ENCODE data around the gene SHROOM3. TPM values are rescaled to one million over a fixed set of nuclear protein-coding genes. Genes with fewer than 3 reads are reported as not detected.

Gene SHROOM3
- total RNA-seq, 6 donors from 2014 or later, result 62.3 to 216 (median 116) TPM

DNA sequence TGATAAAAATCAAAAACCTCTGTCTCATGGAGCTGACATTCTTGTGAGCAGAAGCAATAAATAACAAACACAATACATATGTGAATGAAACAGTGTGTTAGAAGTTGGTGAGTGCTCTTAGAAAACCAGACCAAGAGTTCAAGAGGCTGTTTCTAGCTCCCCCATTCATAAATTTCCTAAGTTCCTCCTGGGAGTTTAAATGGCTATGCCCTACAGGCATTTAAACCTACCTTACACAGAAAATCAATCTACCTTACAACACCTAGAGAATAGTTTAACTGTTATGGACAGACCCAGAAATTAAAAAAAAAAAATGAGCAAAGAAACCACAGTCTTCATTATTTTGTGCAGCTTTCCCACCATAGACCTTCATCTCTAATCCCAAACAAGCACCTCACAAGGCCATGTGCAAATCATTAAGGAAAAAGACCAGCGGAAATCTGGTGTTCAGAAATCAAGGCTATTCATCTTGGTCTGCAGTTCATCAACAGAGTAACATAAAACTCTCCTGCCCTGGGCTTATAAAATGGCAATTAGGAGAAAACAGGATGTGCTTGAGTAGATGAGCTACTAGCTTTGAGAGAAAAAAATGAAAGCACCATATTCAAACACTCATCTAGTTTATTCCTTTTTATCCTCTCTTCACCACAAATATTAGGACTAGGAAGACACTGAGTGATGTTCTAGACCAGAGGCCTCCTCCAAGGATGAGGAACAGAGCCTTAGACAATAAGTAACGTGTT, 147.2 kb downstream of the SHROOM3 start:
- TF ChIP-seq POLR2A (IDR thresholded peaks at IDR 0.05), result no peak
- TF ChIP-seq, protein P1, sequence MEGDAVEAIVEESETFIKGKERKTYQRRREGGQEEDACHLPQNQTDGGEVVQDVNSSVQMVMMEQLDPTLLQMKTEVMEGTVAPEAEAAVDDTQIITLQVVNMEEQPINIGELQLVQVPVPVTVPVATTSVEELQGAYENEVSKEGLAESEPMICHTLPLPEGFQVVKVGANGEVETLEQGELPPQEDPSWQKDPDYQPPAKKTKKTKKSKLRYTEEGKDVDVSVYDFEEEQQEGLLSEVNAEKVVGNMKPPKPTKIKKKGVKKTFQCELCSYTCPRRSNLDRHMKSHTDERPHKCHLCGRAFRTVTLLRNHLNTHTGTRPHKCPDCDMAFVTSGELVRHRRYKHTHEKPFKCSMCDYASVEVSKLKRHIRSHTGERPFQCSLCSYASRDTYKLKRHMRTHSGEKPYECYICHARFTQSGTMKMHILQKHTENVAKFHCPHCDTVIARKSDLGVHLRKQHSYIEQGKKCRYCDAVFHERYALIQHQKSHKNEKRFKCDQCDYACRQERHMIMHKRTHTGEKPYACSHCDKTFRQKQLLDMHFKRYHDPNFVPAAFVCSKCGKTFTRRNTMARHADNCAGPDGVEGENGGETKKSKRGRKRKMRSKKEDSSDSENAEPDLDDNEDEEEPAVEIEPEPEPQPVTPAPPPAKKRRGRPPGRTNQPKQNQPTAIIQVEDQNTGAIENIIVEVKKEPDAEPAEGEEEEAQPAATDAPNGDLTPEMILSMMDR (IDR thresholded peaks at IDR 0.05), result no peak
- TF ChIP-seq EP300 (IDR thresholded peaks at IDR 0.05), result no peak
- no peak for TF ChIP-seq POLR2AphosphoS5 (IDR thresholded peaks at IDR 0.05)
- peaks cover 0 to 14% (median 3%) of the 10 kb centered on the region in 4 donors for H3K4me1 ChIP-seq
- no peak overlapping the region for H3K4me3 ChIP-seq
- no peaks in the 10 kb centered on the region for H3K36me3 ChIP-seq
- no peaks in the 10 kb centered on the region for H3K27me3 ChIP-seq
- WGBS, 2 donors, result 77 to 86% methylated on average over 2 of the region's 2 CpGs
- H3K9me3 ChIP-seq, result no peaks in the 10 kb centered on the region
- H3K27ac ChIP-seq, result no peak overlapping the region
- ATAC-seq (ENCODE audit: low FRiP score in 2 of 2), result no peak
- DNase-seq, result no peak

DNA sequence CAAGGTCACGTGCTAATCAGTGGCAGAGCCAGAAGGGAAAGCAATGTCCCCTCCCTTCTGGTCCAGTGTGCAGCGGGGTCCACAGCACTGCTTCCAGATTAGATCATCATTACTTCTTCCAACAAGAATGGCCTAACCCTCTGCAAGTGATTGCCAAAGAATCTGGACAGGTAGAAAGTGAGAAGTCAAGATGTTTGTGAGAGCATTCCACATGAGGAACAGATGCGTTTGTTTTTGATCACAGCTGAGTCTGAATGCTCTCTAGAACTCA, 147.7 kb downstream of the SHROOM3 start:
- TF ChIP-seq, protein P1 (IDR thresholded peaks at IDR 0.05), result no peak
- TF ChIP-seq EP300 (IDR thresholded peaks at IDR 0.05) (no peak), POLR2A (IDR thresholded peaks at IDR 0.05) (no peak)
- DNase-seq, result no peak
- H3K4me1 ChIP-seq, result peaks cover 0 to 14% (median 5%) of the 10 kb centered on the region in 4 donors
- no peak overlapping the region for H3K27ac ChIP-seq
- no peaks in the 10 kb centered on the region for H3K36me3 ChIP-seq
- H3K4me3 ChIP-seq, result no peak overlapping the region
- 74 to 78% methylated on average over 3 of the region's 3 CpGs for WGBS, 2 donors
- ATAC-seq (ENCODE audit: low FRiP score in 2 of 2), result no peak
- no peaks in the 10 kb centered on the region for H3K9me3 ChIP-seq
- H3K27me3 ChIP-seq, result no peaks in the 10 kb centered on the region

DNA sequence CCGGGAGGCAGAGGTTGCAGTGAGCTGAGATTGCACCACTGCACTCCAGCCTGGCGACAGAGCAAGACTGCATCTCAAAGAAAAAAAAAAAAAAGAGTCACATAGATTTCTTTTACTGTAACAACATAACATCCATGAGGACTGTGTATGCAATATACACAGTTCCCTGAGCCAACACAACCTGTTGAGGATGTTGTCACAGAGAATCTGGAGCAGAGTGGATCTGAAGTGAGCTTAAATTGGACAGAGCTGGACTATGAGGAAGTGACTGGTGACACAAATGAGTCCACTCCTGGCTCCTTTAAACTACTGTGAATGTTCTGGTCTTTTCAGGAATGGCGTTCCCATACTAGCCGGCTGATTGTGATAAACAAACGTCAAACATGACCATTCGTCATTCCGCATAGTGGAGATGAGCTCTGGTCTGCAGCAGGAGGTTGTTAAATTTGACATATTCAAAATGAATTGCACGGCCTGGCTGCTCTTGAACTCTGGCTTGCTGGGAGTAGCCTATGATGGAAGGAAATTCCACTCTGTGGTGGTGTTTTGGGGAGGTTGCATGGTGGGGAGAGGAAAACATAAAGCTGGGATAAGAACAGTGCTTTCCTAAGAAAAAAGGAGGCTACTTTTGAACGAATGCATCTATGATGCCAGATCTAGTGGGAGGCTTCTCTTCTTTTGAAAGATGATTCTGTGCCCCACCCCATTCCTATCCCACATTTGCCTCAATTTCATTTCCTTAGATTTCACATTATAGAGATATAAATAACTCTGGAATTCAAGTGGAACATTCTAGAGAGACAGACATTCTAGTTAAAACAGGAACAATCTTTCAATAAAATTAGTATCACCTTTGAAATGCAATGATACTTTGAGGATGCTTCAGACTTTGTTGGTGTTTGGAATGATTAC, 149.5 kb downstream of the SHROOM3 start:
- Histone ChIP-seq H3K4me1 (peaks cover 0 to 14% (median 5%) of the 10 kb centered on the region in 4 donors), H3K27ac (peak overlapping the region; percentile 0 to 79 (median 68)), H3K27me3 (no peaks in the 10 kb centered on the region), H3K9me3 (no peaks in the 10 kb centered on the region), H3K36me3 (no peaks in the 10 kb centered on the region), H3K4me3 (no peak overlapping the region)
- TF ChIP-seq POLR2AphosphoS5 (IDR thresholded peaks at IDR 0.05), result no peak
- TF ChIP-seq EP300 (IDR thresholded peaks at IDR 0.05), result peak in 1 of 4 donors; percentile 65
- no peak for TF ChIP-seq POLR2A (IDR thresholded peaks at IDR 0.05)
- TF ChIP-seq, protein P1 (IDR thresholded peaks at IDR 0.05), result no peak
- WGBS, 2 donors, result 57 to 58% methylated on average over 9 of the region's 9 CpGs
- ATAC-seq (ENCODE audit: low FRiP score in 2 of 2) (peak in 1 of 2 donors; percentile 75), DNase-seq (peak in 1 of 2 donors; percentile 48)

DNA sequence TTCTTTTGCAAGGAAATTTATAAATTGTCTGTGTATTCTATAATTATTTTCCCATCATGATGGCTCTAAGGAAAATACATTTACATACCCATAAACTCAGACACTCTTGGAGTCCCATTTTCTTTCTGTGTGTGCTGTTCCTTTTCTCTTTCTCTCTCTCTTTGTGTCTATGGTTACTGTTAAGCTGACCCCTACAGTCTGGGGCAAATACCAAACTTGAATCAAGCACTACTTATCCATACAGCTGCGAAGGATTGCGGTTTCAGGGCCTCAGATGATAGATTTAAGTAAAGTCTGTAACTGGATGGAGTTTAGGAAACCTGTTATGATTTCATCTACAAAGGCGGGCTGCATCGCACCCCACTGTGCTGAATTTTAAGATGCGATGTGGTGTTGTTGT, 150.2 kb downstream of the SHROOM3 start:
- Histone ChIP-seq H3K27ac (peak overlapping the region; percentile 0 to 90 (median 78)), H3K4me3 (peak overlapping the region in 2 of 4 donors; percentile 31 to 51), H3K9me3 (no peaks in the 10 kb centered on the region), H3K4me1 (peaks cover 0 to 19% (median 9%) of the 10 kb centered on the region in 4 donors), H3K27me3 (no peaks in the 10 kb centered on the region), H3K36me3 (no peaks in the 10 kb centered on the region)
- 71 to 80% methylated on average over 5 of the region's 5 CpGs for WGBS, 2 donors
- peak in 1 of 2 donors; percentile 7 for ATAC-seq (ENCODE audit: low FRiP score in 2 of 2)
- TF ChIP-seq POLR2A (IDR thresholded peaks at IDR 0.05) (no peak), POLR2AphosphoS5 (IDR thresholded peaks at IDR 0.05) (no peak), EP300 (IDR thresholded peaks at IDR 0.05) (no peak)
- TF ChIP-seq, protein P1 (IDR thresholded peaks at IDR 0.05), result no peak
- no peak for DNase-seq
